ENCODE data around the gene TASOR. TPM values are rescaled to one million over a fixed set of nuclear protein-coding genes. Genes with fewer than 3 reads are reported as not detected.

The TASOR gene
- total and polyA plus RNA-seq, 4 donors: 5.6 to 51.3 (median 19.2) TPM

- Histone ChIP-seq H3K27me3 (ENCODE audit: control insufficient read depth in 4 of 4, insufficient read depth in 4 of 4, low read length in 3 of 4) (no peaks in the 10 kb centered on the region), H3K9me3 (ENCODE audit: control insufficient read depth in 4 of 4, low read length in 3 of 4) (no peaks in the 10 kb centered on the region), H3K4me1 (ENCODE audit: control insufficient read depth in 4 of 4, insufficient read depth in 4 of 4, low read length in 3 of 4) (no peaks in the 10 kb centered on the region), H3K4me3 (ENCODE audit: low read depth in 1 of 3, low read length in 3 of 3) (no peak overlapping the region), H3K36me3 (ENCODE audit: control insufficient read depth in 4 of 4, insufficient read depth in 3 of 4, low read depth in 1 of 4, low read length in 3 of 4) (peaks cover 0 to 3% (median 0%) of the 10 kb centered on the region in 4 donors), H3K9ac (ENCODE audit: low read depth in 1 of 2, low read length in 2 of 2) (no peak overlapping the region), H3K27ac (ENCODE audit: low read depth in 1 of 2, low read length in 2 of 2) (no peak overlapping the region)
- TF ChIP-seq FOXA1 (IDR thresholded peaks at IDR 0.05): no peak
- no peak for TF ChIP-seq TAF1 (conservative IDR thresholded peaks at IDR 0.05)
- TF ChIP-seq MAX (IDR thresholded peaks at IDR 0.05): no peak
- no peak for TF ChIP-seq GABPA (IDR thresholded peaks at IDR 0.05 in 1 of 2, conservative IDR thresholded peaks at IDR 0.05 in 1 of 2)
- TF ChIP-seq YY1 (IDR thresholded peaks at IDR 0.05): no peak
- TF ChIP-seq RAD21 (IDR thresholded peaks at IDR 0.05): no peak
- no peak for TF ChIP-seq HNF4G (IDR thresholded peaks at IDR 0.05)
- no peak for TF ChIP-seq REST (IDR thresholded peaks at IDR 0.05)
- TF ChIP-seq FOXA2 (IDR thresholded peaks at IDR 0.05): no peak
- no peak for TF ChIP-seq CTCF (IDR thresholded peaks at IDR 0.05; ENCODE audit: low read depth, low read length, missing input control)
- TF ChIP-seq EGR1 (IDR thresholded peaks at IDR 0.05; ENCODE audit: low read depth in 2 of 2): no peak
- no peak for TF ChIP-seq SP1 (IDR thresholded peaks at IDR 0.05)
- TF ChIP-seq ATF3 (IDR thresholded peaks at IDR 0.05): no peak
- no peak for TF ChIP-seq NR2F2 (IDR thresholded peaks at IDR 0.05)
- TF ChIP-seq ZBTB33 (IDR thresholded peaks at IDR 0.05): no peak
- TF ChIP-seq RXRA (IDR thresholded peaks at IDR 0.05): no peak
- WGBS: 85% methylated on average over 3 of the region's 3 CpGs
- DNase-seq (ENCODE audit: low spot score): no peak
These were observed 42.1 kb upstream of the TASOR start for GRCh38 chr3:56725175-56725574.

GRCh38 chr3:56724676-56725075 is 41.6 kb upstream of the TASOR start:
- Histone ChIP-seq H3K36me3 (ENCODE audit: control insufficient read depth in 4 of 4, insufficient read depth in 3 of 4, low read depth in 1 of 4, low read length in 3 of 4) (peaks cover 0 to 3% (median 0%) of the 10 kb centered on the region in 4 donors), H3K27ac (ENCODE audit: low read depth in 1 of 2, low read length in 2 of 2) (no peak overlapping the region), H3K4me3 (ENCODE audit: low read depth in 1 of 3, low read length in 3 of 3) (no peak overlapping the region), H3K9ac (ENCODE audit: low read depth in 1 of 2, low read length in 2 of 2) (no peak overlapping the region), H3K9me3 (ENCODE audit: control insufficient read depth in 4 of 4, low read length in 3 of 4) (no peaks in the 10 kb centered on the region), H3K4me1 (ENCODE audit: control insufficient read depth in 4 of 4, insufficient read depth in 4 of 4, low read length in 3 of 4) (no peaks in the 10 kb centered on the region), H3K27me3 (ENCODE audit: control insufficient read depth in 4 of 4, insufficient read depth in 4 of 4, low read length in 3 of 4) (no peaks in the 10 kb centered on the region)
- no peak for DNase-seq (ENCODE audit: low spot score)
- 94% methylated on average over 3 of the region's 3 CpGs for WGBS
- TF ChIP-seq RXRA (IDR thresholded peaks at IDR 0.05) (no peak), GABPA (IDR thresholded peaks at IDR 0.05 in 1 of 2, conservative IDR thresholded peaks at IDR 0.05 in 1 of 2) (no peak), ATF3 (IDR thresholded peaks at IDR 0.05) (no peak), ZBTB33 (IDR thresholded peaks at IDR 0.05) (no peak), SP1 (IDR thresholded peaks at IDR 0.05) (no peak), NR2F2 (IDR thresholded peaks at IDR 0.05) (no peak), JUND (IDR thresholded peaks at IDR 0.05) (no peak), TAF1 (conservative IDR thresholded peaks at IDR 0.05) (no peak), MAX (IDR thresholded peaks at IDR 0.05) (no peak), HNF4A (conservative IDR thresholded peaks at IDR 0.05) (no peak)
